Mucosa of rectum (tissue), 2 donors: ENCODE results near the gene NISCH.

Experiments used
- H3K27ac ChIP-seq, 2 donors: one replicate each; pipeline ENCODE4 v1.7.0; 2013; ENCODE audit warnings: inconsistent platforms in 2 of 2, low read depth in 2 of 2, low read length in 2 of 2
- H3K27me3 ChIP-seq, 2 donors: one replicate each; pipeline ENCODE4 v1.7.0; 2013; ENCODE audit warnings: low read length in 2 of 2; ENCODE audit not compliant: control insufficient read depth in 2 of 2, insufficient read depth in 2 of 2
- H3K36me3 ChIP-seq, 2 donors: one replicate each; pipeline ENCODE4 v1.7.0; 2013; ENCODE audit warnings: low read length in 2 of 2; ENCODE audit not compliant: control insufficient read depth in 2 of 2, insufficient read depth in 2 of 2
- H3K4me1 ChIP-seq, 2 donors: one replicate each; pipeline ENCODE4 v1.7.0; 2013; ENCODE audit warnings: low read length in 2 of 2, mild to moderate bottlenecking in 1 of 2; ENCODE audit not compliant: control insufficient read depth in 2 of 2, insufficient read depth in 2 of 2
- H3K4me3 ChIP-seq, 2 donors: one replicate each; pipeline ENCODE4 v1.7.0; 2013; ENCODE audit warnings: low read length in 2 of 2
- H3K9ac ChIP-seq, 2 donors: one replicate each; pipeline ENCODE4 v1.7.0; 2013; ENCODE audit warnings: low read length in 2 of 2, low read depth in 1 of 2, mild to moderate bottlenecking in 1 of 2
- H3K9me3 ChIP-seq, 2 donors: one replicate each; pipeline ENCODE4 v1.7.0; 2013; ENCODE audit warnings: low read length in 2 of 2; ENCODE audit not compliant: control insufficient read depth in 2 of 2
- donor health status: healthy.
- donor health status: Normal muscosa, but diverticular disease.

NISCH gene

GRCh38 chr3:52520716-52521487 is 65.5 kb downstream of the NISCH start:
- no peak overlapping the region for H3K4me3 ChIP-seq
- no peaks in the 10 kb centered on the region for H3K9me3 ChIP-seq
- H3K36me3 ChIP-seq = peaks cover 0 to 3% of the 10 kb centered on the region in 2 donors
- H3K9ac ChIP-seq = no peak overlapping the region
- no peak overlapping the region for H3K27ac ChIP-seq
- H3K4me1 ChIP-seq = no peaks in the 10 kb centered on the region
- H3K27me3 ChIP-seq = no peaks in the 10 kb centered on the region

- Histone ChIP-seq H3K9ac (no peak overlapping the region), H3K27me3 (no peaks in the 10 kb centered on the region), H3K36me3 (peaks cover 0 to 3% of the 10 kb centered on the region in 2 donors), H3K27ac (no peak overlapping the region), H3K4me3 (no peak overlapping the region), H3K4me1 (no peaks in the 10 kb centered on the region), H3K9me3 (no peaks in the 10 kb centered on the region)
Measured at GRCh38 chr3:52521488-52521824, 66.1 kb downstream of the NISCH start.

GRCh38 chr3:52521881-52522650 is 66.7 kb downstream of the NISCH start:
- Histone ChIP-seq H3K9me3 (no peaks in the 10 kb centered on the region), H3K4me3 (no peak overlapping the region), H3K36me3 (peaks cover under 1 to 3% of the 10 kb centered on the region in 2 donors), H3K9ac (no peak overlapping the region), H3K27me3 (no peaks in the 10 kb centered on the region), H3K27ac (no peak overlapping the region), H3K4me1 (no peaks in the 10 kb centered on the region)

- Histone ChIP-seq H3K9ac (no peak overlapping the region), H3K4me3 (no peak overlapping the region), H3K4me1 (no peaks in the 10 kb centered on the region), H3K27ac (no peak overlapping the region), H3K27me3 (no peaks in the 10 kb centered on the region), H3K9me3 (no peaks in the 10 kb centered on the region), H3K36me3 (peaks cover 5 to 7% of the 10 kb centered on the region in 2 donors)
Measured at GRCh38 chr3:52522651-52523251, 67.3 kb downstream of the NISCH start.

GRCh38 chr3:52523386-52524257 is 68.2 kb downstream of the NISCH start:
- no peaks in the 10 kb centered on the region for H3K27me3 ChIP-seq
- no peaks in the 10 kb centered on the region for H3K4me1 ChIP-seq
- peaks cover 8 to 13% of the 10 kb centered on the region in 2 donors for H3K36me3 ChIP-seq
- H3K4me3 ChIP-seq = no peak overlapping the region
- no peaks in the 10 kb centered on the region for H3K9me3 ChIP-seq
- H3K9ac ChIP-seq = no peak overlapping the region
- no peak overlapping the region for H3K27ac ChIP-seq

GRCh38 chr3:52524258-52524751 is 68.9 kb downstream of the NISCH start:
- Histone ChIP-seq H3K4me3 (no peak overlapping the region), H3K9me3 (no peaks in the 10 kb centered on the region), H3K36me3 (peaks cover 8 to 13% of the 10 kb centered on the region in 2 donors), H3K4me1 (no peaks in the 10 kb centered on the region), H3K27me3 (no peaks in the 10 kb centered on the region), H3K27ac (no peak overlapping the region), H3K9ac (no peak overlapping the region)

GRCh38 chr3:52524752-52525679 is 69.6 kb downstream of the NISCH start:
- Histone ChIP-seq H3K27me3 (no peaks in the 10 kb centered on the region), H3K9me3 (no peaks in the 10 kb centered on the region), H3K9ac (no peak overlapping the region), H3K4me3 (no peak overlapping the region), H3K4me1 (no peaks in the 10 kb centered on the region), H3K36me3 (peaks cover 8 to 13% of the 10 kb centered on the region in 2 donors), H3K27ac (peak overlapping the region in 1 of 2 donors; percentile 23)

- Histone ChIP-seq H3K9ac (no peak overlapping the region), H3K36me3 (peaks cover 8 to 13% of the 10 kb centered on the region in 2 donors), H3K27me3 (no peaks in the 10 kb centered on the region), H3K27ac (peak overlapping the region in 1 of 2 donors; percentile 23), H3K4me1 (no peaks in the 10 kb centered on the region), H3K4me3 (no peak overlapping the region), H3K9me3 (no peaks in the 10 kb centered on the region)
Measured at GRCh38 chr3:52525680-52526561, 70.5 kb downstream of the NISCH start.
